NCI-H1048 (cell line): Measurements from ENCODE around the gene RNLS.
"Not testable (repeated sequence)": the region's sequence is repeated elsewhere in the genome, so short reads cannot be mapped to it uniquely, and the experiment has no call there.

Source experiments
- DNase-seq: peaks from one replicate; lab custom pipeline; 2025; lab: John Stamatoyannopoulos, UW

Gene RNLS

DNA sequence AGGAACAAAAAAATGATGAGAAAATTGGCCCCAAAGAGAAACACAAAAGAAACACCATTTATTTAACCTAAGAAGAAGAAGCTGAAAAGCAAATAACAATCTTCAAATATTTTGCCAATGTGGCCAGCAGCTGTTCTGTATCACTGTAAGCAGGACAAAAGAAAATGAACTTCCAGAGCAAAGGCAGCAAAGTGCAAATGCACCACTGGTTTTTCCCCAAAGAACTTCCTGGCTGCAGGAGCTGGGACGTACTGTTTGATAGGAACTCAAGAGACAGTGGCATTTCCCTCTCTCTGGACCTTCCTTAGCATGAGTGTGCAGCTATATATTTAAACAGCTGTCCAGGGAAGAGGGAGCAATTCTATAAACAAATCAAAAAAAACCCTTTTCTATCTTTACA lies 60.4 kb downstream of the RNLS start:
- DNase-seq, result no peak

DNA sequence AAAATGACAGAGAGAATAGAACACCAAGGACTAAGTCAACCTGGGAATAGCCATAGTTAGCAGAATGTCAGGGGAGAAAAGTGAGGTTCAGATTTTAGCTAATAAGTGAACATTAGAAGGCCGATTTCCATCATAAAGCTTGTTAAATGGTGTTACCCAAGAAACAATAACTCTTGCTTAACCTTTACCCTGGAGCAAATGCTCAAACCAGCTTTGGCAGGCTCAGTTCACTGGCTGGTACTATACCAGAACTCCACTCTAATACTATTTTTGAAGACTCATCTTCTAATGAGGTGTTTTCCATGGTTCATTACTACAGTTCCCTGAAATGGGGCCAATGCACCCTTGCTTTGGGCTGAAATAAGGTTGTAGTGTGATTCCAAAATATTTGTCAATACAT lies 61.3 kb downstream of the RNLS start:
- DNase-seq, result no peak

DNA sequence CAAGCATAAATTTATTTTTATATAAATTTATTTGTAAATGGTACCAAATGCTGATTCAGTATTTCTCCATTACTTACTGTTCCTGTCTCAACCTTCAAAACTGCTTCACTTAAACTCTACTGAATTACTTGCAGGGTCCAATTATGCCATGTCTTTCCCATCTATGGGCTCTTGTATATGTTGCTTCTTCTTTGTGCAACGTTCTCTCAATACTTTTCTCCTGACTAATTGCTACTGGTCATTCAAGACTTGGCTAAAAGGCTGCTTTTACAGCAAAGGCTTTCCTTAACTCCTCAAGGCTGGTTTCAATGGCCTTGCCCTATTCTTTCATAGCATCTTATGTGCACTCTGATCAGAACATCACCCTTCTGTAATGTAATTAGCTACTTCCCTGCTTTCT lies 67.9 kb downstream of the RNLS start:
- no peak for DNase-seq

DNA sequence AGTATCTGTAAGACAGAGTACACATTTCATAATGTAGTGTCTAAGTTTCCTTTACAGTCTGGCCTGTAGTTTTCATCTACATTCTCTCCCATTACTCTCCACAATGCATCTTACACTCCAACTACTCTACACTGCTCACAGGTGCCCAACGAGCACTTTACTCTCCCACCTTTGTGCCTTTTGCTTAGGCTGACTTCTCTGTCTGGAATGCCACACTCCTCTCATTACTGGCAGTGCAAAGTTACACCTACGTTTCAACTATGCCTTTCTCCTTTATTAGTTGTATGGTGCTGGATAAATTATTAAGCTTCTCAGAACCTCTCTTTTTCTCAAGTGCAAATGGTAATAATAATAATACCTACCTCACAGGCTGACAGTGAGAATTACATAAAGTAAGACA lies 70.5 kb downstream of the RNLS start:
- DNase-seq, result no peak

DNA sequence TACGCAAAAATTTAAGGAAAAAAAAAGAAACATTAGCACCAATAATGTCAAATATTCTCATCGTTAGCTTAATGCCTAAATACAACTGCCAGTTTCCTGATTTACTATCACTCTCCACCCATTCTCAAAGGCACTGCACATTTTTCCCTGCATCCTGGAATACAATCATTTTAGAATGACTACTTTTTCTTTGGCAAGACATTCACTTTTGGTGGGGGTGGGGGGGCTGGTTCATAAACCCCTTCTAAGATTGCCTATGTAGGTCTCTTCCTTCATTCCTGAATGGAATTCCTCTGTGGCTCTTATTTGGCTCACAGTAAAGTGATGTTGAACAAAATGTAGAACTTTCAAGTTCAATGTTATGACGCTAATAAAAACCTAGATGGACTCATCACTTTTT lies 74.3 kb downstream of the RNLS start:
- DNase-seq, result no peak

DNA sequence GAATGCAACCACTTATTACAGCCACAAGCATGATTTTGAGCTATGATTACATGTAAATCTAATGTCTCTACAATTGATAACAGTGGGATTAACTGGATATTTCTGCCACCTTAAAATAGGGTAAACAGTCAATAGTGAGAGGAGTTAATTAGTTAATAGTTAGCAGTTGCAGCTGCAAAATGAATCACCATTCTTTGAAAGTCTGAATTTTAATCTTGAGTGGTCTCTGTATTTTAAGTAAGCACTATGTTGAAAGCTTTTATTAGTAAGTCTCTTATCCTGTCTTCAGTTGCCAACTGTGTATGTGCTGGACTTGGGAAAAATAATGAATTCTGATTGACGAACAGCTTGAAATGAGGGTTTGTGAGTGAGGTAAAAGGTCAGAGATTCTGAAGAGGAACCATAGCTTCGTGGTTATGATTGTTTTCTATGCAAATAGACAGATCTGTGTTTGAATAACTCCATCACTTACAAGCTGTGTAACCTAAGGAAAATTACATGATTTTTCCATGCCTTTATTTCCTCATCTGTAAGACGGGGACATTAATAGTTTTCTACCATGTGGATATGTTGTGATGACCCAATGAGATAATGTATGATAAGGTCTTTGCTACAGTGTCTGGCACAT lies 75.2 kb downstream of the RNLS start:
- no peak for DNase-seq

DNA sequence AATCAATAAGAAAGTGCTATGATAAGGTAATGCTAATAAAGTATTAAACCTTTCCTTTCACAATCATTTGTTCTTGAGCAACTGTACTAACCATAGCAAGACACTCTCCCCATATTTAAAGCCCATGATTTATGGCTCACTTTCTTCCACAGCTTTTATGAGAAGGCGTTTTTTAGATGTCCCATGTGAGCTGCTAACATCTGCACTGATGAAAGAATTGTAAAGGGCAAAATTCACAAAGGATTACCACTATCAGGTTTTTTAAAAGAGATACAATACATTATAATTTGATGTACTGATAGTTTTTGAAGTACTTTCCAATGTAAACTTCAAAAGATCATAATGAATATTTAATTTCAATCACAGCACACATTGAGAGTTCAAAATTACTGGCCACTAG lies 75.7 kb downstream of the RNLS start:
- no peak for DNase-seq

DNA sequence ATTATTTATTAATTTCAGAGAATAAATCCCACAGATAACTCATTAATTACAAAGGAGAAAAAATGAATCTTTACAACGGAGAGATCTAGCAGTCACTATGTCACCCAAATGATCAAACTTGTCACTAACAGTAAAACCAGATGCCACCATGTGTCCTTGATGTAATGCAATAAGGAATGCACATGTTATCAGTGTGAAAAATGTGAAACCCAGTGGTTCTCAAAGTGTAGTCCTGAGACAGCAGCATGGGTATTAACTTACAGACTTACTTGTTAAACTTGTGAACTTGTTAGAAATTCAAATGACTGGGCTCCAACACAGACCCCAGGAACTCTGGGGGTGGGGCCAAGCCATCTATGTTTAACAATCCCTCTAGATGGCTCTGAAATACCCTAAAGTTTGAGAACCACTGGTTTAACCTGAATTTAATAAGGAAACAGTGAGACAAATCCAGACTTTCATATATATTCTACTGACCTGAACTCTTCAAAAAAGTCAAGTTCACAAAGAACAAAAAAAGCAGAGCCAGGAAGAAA lies 77.4 kb downstream of the RNLS start:
- DNase-seq, result no peak

DNA sequence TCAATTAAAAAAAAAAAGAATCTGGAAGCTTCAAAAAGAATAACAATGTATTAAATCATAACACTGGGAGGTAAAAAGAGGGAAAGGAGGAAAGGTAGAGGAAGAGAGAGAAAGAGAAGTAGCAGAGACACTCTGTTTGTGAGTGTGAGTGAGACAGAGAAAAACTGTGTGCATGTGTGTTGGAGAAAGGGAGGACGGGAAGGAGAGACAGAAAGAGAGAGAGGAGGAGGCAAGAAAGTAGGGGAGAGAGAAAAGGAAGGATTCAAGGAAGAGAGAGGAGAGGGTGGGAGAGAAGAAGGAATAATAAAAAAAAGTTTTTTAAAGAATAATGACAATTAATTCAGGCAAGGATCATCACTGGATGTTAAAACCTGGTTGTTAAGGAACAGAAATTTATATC lies 77.9 kb downstream of the RNLS start:
- DNase-seq, result no peak

DNA sequence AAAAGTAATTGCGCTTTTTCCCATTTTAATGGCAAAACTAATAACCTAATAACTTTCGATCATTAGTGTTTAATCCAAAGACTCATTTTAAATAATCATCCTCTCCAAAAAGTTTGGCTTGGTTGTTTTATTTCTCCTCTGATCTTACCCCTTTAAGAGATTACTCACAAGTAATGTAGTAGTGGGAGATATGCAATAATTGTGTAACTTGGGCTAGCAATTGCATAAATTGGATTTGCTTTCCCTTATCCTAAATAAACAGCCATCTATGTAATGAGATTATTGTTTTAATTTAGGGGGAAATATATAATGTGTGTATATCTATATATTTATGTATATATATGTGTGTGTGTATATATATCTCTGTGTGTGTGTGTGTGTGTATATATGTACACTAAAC lies 82.5 kb downstream of the RNLS start:
- no peak for DNase-seq

DNA sequence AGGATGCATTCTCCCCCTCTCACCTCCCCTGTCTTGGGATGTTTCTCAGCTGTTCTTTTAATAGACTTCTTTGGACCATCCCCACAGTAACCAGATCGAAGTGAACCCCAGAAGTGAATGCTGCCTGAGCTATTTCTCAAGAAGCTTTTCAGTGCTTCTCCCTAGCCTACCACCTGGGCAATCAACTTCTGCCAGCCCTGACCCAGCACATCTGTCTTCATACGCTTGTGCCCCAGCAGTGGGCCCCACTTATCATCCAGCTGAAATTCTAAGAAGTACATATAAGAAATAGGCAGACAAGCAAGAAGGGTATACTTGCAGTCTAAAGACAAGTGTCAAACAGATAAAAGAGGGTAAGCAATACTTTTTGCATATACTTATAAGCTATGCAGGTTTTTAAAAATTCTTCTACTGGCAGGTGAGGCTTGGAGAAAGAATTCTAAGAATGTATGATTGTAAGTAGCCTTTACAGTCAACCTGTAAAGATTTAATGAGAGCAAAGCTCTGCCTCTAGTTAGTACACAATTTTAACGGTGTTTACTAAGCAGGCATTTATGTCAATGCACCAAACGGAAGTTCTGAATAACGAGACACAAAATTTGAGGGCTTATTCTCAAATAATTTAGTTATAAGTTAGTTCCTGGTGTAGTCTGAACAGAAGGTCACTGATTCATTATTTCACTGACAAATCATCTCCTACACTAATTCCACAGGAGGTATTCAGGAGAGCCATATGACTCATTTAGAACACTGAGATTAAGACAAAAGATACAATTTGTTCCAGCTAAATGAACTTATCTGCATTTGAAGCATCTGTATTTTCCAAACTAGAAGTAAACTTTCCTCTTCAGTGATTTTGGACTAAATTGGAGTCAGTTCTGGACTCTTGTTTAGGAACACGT lies 83.3 kb downstream of the RNLS start:
- DNase-seq, result no peak

DNA sequence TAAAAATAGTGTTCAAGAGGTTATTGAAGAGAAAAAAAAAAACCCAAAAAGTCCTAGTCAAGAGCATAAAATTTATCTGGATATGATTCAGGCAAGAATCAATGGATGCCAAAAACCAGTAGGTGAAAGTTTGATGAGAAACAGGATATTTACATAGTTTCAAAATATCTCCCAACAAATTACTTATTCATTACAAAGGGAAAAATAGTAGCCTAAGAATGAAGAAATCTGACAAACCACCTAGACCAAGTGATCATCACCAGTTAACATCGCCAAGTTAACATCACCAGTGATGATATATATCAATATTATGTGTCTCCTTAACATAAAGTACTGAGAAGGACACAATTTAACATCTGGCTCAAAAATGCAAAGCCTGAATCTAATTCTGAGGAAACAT lies 85.2 kb downstream of the RNLS start:
- no peak for DNase-seq

DNA sequence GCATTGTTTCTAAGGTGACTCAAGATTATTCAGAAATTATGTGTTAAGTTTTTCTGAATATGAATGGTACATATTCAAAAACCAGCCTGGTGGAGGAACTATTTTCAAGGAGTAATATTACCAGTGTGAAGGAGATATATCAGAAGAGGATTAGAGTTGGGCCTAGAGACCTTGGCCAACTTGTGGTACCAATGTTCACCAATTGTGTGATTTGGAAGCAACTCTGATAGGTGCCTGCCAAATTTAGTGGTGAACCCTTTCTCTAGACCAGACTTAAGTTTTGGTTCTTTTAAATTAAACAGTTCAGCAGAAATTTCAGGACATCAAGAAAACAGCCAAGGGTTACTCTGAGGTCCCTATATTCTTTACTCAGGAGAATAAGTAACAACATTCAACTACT lies 88.6 kb downstream of the RNLS start:
- DNase-seq, result no peak

DNA sequence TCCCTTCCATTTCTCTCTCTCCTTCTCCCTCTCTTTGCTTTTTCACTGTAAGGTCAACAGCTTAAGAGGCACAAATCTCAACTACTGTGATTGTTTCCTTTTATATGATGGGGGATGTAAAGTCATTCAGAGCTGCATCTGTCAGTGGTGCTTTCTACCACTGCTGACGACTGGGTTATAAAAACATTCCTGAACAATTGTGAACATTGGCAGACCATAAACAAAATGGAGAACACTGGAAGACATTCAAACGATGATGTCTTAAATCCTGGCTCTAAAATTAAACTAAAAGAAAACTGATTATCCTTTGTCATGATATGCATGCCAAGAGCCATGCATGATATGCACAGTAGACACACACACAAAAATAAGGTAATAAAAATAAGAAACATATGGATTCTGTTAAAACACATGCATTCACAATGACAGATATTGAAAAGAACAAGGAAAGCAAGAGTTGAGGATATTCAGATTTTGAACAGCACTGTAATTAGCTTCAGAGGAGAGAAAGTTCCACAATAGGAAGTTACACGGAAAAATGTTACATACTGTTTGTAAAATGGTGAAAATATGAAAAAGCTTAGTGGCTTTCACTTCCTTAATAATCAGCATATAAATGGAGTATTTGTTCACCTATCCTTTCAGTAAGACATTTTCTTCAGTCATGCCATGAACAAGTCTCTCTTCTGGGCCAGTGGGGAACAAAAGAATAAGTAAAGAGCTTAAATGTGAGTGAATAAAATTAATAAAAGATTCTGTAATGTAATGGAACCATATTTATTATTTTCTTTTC lies 89.2 kb downstream of the RNLS start:
- DNase-seq, result no peak

DNA sequence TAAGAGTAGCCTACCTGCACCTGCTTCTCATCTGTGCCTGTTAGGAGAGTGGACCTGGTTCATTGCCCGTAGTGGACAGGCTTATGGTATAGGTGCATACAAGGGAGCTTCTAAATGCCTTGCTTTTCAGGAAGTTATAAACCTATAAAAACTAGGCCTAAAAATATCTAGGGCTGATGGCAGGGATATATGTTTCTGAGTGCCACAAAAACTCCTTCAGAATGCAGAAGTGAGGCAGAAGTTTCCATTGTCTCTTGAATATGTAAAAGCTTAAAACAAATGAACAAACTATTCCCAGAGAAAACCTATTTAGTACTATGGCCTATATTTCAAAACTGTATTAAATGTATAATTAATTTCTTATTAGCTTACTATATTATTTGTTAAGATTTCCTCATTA lies 91.8 kb downstream of the RNLS start:
- no peak for DNase-seq

DNA sequence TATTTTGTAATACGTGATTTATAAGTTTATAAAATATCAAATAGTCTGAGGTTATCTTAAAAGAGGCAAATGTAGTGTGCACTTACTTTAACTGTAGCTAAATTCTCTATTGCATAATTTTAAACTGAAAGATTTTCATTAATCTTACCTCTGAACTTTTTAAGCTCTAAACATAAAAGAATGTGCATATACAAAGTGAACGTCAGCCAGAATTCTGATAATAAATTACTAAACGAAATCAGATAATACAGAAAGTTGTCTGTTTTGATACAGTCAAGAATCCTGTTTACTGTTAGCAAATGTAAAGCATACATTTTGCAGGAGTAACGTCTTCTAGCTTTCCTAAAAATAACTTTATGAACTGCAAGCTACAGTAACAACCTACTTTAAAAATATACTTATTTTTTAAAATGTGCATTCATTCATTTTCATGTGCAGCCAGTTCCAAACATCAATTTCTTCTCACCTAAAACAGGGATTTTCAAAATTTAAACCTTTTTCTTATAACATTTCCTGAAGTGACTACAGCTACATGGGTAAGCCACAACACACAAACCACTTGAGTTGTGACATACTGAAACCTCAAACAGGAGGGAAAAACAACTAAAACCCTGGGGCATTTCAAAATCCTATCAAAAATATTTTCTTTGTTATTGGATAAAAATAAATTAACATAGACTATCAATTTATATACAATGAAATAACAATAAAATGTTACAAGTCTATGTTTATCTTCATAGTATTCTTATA lies 92.7 kb downstream of the RNLS start:
- DNase-seq, result no peak

DNA sequence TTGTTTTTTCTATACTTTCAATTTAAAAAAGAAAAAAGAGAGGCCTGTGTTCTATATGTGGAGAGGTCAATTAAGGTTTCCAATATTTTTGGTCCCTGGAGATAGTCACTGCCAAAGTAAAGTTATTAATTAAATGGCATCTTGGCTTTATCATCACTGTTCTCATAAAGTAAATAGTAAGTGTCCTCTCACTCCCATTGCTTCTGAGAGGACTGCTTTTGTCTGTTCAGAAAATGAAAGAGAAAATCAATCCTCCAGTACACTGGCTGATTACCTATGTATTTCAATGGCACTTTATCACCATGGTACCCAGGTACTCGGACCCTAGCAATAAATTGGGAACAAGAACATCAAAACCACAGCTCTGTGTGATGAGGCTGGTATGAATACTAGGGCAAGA lies 94.0 kb downstream of the RNLS start:
- DNase-seq, result no peak

DNA sequence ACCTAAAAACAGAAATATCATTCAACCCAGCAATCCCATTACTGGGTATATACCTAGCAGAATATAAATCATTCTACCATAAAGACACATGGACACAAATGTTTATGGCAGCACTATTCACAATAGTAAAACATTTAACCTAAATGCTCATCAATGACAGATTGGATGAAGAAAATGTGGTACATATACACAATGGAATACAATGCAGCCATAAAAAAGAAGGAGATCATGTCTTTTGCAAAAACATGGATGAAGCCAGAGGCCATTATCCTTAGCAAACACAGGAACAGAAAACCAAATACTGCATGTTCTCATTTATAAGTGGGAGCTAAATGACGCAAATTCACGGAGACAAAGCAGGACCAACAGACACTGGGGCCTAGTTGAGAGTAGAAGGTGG lies 96.3 kb downstream of the RNLS start:
- not testable (repeated sequence) for DNase-seq

DNA sequence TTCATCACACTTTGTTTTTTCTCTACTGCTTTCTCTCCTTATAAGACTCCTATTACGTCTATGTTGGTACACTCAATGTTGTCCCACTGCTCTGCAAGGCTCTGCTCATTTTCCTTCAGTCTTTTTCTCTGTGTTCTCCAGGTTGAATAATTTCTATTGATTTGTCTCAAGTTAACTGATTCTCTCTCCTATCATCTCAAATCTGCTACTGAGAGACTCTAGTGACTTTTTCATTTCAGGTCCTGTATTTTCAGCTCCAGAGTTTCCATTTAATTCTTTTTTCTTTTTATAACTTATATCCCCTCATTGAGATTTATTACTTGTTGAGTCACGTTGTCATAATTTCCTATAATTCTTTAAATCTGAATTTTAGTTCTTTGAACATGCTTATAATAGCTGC lies 100.9 kb downstream of the RNLS start:
- no peak for DNase-seq

DNA sequence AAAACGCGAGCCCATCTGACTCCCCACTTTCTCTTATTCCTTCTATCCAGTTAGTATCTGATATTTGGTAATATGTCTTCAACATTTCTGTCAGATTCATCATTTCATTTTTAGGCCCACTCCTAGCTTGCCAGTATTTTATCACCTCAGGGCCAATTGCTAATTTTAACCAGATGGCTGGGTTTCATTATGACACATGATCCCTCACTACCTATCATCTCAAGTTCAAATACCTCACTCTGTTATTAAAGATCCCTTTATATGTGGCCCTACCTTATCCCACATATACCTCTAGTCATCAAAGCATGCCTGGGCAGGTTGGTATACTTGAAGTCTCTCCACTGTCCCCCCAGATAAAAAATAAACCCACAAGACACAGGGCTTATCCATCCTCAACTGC lies 104.9 kb downstream of the RNLS start:
- no peak for DNase-seq

DNA sequence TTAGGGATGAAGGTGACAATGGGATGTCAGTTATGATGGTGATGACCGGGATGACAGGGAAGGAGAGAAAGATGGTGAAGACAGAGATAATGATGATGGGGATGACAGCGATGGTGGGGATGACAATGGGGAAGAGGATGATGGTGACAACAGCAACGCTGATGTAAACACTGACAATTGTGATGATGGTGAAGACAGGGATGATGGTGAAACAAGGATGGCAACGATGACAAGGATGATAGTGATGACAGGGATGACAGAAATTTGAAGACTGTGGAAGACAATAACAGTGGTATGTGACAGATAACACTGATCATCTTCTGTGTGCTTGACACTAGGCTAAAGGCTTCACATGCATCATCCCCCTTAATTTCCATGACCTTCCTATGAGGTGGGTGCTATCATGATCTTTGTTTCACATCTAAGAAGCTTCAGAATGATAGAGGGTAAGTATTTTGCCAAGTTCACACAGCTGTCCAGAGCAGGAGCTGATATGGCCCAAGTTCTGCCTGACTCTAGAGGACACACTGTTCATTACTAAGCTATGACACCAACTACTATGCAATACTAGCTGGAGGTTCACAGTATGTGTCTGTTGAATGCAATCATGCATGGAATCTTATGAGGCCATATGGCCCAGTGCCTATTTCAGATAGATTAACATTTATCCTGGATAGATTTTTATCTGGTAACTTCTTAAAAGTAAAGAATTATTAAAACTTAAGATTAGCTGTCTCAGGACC lies 105.6 kb downstream of the RNLS start:
- DNase-seq, result no peak
